HG03196 (cell line): ENCODE measurements around the gene NREP.

ENCODE experiments used
- ATAC-seq: cut with Tn5 transposase; IDR thresholded peaks from one replicate; pipeline ENCODE4 v1.9.1; 2021; ENCODE audit not compliant: unreplicated experiment

NREP gene

GRCh38 chr5:111697881-111698757 is 58.9 kb downstream of the NREP start:
- ATAC-seq, result no peak

DNA sequence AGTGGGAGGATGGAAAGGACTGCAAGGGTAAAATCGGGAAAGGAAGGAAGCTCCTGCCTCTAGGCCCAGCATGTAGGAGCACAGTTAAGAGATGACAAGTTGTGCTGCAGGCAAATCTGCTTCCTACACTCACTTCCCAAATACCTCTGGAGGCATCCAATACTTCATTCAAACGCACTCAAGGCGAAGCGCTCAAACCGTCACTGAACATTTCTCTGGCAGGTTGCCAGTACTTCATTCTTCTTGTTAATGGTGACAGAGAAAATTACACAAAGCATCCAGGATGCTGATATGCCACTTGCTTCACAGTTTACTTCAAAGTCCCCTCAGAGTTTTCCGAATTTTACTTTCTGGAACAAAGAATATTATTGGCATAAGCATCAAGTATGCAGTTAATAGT is 59.8 kb downstream of the NREP start:
- ATAC-seq, result no peak

- no peak for ATAC-seq
Measured at GRCh38 chr5:111695991-111696390, 61.0 kb downstream of the NREP start.

DNA sequence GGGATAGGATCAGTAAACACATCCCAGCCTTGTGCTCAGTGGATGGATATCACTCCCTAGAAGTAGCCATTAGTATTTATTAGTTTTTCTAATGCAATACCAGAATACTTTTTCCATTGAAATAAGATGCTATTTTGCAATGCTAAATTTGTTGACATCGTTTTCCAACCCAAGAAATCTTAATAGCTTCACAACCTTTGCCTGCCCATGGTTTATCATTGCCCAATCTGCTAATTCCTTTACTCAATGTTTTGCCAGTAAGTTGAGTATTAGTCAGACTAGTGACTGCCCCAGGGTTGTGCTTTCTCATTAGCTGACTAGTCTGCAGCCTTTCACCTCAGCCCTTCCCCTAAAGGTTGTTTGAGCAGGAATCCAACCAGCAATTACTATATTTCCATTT is 62.9 kb downstream of the NREP start:
- ATAC-seq, result no peak

GRCh38 chr5:111691914-111692313 is 65.1 kb downstream of the NREP start:
- ATAC-seq, result no peak

GRCh38 chr5:111691508-111691907 is 65.5 kb downstream of the NREP start:
- no peak for ATAC-seq

DNA sequence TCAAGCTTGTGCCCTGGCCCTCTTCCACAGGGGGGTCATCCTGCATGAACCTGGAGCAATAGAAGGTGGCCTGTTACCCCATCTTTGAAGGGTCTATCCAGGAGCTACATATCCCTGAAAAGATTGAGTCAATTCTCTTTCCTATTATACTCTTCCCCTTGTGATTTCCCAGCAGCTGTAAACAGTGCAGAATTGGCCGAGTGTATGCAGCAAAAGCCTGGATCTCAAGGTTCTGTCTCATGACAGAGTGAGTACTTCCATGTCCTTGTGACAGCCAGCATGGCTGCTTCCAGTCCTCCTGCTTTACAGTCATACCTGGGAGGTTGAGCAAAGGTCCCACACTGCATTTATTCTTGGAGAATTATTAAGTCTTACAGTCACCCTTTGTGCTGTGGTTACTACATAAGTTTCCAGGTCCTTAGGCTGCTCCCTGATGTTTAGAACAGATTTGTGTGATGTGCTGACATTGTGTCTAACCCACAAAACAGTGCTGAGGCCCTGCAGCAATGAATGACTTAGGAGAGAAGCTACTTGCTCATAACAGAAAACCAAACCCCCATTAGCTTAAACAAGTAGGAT is 67.5 kb downstream of the NREP start:
- no peak for ATAC-seq

- ATAC-seq, result no peak
Measured at GRCh38 chr5:111685969-111686368, 71.0 kb downstream of the NREP start.

DNA sequence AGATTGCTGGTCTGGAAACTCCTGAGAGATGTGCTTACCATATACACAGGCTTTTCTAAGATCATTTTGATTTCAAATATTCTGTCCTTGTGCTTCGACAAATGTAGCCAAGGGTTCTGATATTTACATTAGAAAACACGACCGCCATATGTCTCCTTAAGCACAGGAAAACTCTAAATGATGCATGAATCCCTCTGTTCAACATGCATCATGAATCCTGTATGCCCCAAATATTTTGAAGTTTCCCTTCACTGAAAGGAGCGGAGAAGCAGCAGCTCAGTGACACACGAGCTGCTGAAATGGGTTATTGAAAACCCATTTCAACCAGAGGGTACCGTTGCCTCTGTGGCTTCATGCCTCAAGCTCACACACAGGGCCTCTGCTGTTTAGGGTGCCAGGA is 74.4 kb downstream of the NREP start:
- no peak for ATAC-seq

DNA sequence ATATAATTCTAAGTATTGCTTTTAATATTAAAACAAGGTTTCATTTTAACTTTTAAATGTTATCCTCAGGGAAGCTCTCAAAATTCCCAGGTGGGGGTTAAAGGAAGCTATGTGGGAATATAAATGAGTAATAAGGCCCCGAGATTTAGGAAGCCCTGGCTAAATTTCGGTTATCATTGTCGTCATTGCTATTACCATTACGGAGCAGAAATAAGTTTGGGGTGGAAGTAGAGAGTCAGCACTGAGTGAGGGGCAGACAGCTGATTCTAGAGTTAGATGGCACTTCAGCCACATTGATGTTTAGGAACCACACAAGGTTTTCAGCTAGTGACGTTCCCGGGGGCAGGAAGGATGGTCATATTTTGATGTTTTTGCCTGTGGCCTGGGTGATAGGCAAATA is 74.9 kb downstream of the NREP start:
- no peak for ATAC-seq

GRCh38 chr5:111681414-111682120 is 75.4 kb downstream of the NREP start:
- ATAC-seq, result no peak

DNA sequence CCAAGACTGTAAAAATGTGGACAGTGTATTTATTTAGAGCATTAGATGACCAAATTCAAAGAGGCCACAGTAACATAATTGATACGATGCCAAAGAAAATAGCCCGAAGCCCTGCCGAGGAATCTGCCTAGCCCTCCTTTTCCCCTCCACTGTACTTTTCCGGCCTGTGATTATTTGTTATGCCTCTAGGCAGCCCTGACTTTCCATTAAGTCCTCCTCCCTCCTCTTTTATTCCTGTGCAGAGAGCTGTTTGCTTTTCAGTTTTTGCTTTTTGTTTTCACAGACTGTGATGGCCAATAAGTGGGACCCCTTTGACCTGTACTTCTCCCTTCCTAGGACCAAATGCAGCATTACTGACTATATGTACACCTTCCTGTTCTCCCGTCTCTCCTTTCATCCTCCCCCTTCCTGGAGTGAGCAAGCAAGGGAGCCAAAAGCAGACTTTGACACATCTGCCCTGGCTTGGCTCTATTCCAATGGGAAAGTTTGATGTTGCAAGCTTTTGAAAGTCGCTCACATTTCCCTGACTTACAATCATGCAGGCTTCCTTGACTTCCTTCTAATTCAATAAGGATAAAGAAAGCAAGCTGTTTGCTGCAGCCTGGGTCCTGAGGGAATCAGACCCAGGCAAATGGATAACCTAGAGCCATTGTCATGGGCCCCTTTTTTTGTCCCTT is 76.1 kb downstream of the NREP start:
- no peak for ATAC-seq

GRCh38 chr5:111679611-111680010 is 77.4 kb downstream of the NREP start:
- ATAC-seq, result no peak
